Liver (tissue), 9 donors: Measurements from ENCODE around the gene PIR. TPM values are rescaled to one million over a fixed set of nuclear protein-coding genes. Genes with fewer than 3 reads are reported as not detected.

Experiments used
- DNase-seq: peaks from one replicate; pipeline ENCODE4 v3.0.0-alpha.2; 2017; ENCODE audit warnings: low spot score
- H3K27ac ChIP-seq, 2 donors: one replicate each; pipeline ENCODE4 v1.7.0; 2013; ENCODE audit warnings: inconsistent platforms in 2 of 2, low read length in 2 of 2, control low read depth in 1 of 2, low read depth in 1 of 2, mild to moderate bottlenecking in 1 of 2
- H3K27me3 ChIP-seq, 4 donors: one replicate each; pipeline versions ENCODE4 v1.6.1 to v1.7.0; 2013; ENCODE audit warnings: low read length in 3 of 4, inconsistent platforms in 1 of 4, mild to moderate bottlenecking in 1 of 4, moderate library complexity in 1 of 4; ENCODE audit not compliant: control insufficient read depth in 4 of 4, insufficient read depth in 4 of 4
- H3K36me3 ChIP-seq, 4 donors: one replicate each; pipeline versions ENCODE4 v1.6.1 to v1.7.0; 2013; ENCODE audit warnings: low read length in 3 of 4, mild to moderate bottlenecking in 3 of 4, low read depth in 1 of 4, moderate library complexity in 1 of 4; ENCODE audit not compliant: control insufficient read depth in 4 of 4, insufficient read depth in 3 of 4
- H3K4me1 ChIP-seq, 4 donors: one replicate each; pipeline versions ENCODE4 v1.6.1 to v1.7.0; 2013; ENCODE audit warnings: low read length in 3 of 4, mild to moderate bottlenecking in 3 of 4, moderate library complexity in 1 of 4; ENCODE audit not compliant: control insufficient read depth in 4 of 4, insufficient read depth in 4 of 4
- H3K4me3 ChIP-seq, 3 donors: one replicate each; pipeline versions ENCODE4 v1.6.1 to v1.7.0; 2013; ENCODE audit warnings: low read length in 3 of 3, control low read depth in 1 of 3, low read depth in 1 of 3, mild to moderate bottlenecking in 1 of 3
- H3K9ac ChIP-seq, 2 donors: one replicate each; pipeline ENCODE4 v1.7.0; 2013; ENCODE audit warnings: low read length in 2 of 2, mild to moderate bottlenecking in 2 of 2, moderate library complexity in 2 of 2, control low read depth in 1 of 2, low read depth in 1 of 2
- H3K9me3 ChIP-seq, 4 donors: one replicate each; pipeline versions ENCODE4 v1.6.1 to v1.7.0; 2013; ENCODE audit warnings: low read length in 3 of 4; ENCODE audit not compliant: control insufficient read depth in 4 of 4
- ATF3 ChIP-seq: IDR thresholded peaks from 2 replicates; pipeline ENCODE4 v1.6.1; 2016; ENCODE audit warnings: antibody characterized with exemption
- CTCF ChIP-seq: fragments of 150-350 bp; IDR thresholded peaks from 2 replicates; pipeline ENCODE4 v1.5.1; 2017; ENCODE audit warnings: improper control_type of control experiment, low read depth, low read length; ENCODE audit not compliant: missing input control
- EGR1 ChIP-seq, 2 donors: IDR thresholded peaks; 2 replicates each; pipeline ENCODE4 v1.6.1; 2016 to 2018; ENCODE audit warnings: antibody characterized with exemption in 2 of 2, low read depth in 2 of 2
- FOXA1 ChIP-seq: IDR thresholded peaks from 2 replicates; pipeline ENCODE4 v1.6.1; 2016; ENCODE audit warnings: antibody characterized with exemption
- FOXA2 ChIP-seq: IDR thresholded peaks from 2 replicates; pipeline ENCODE4 v1.6.1; 2016; ENCODE audit warnings: antibody characterized with exemption
- GABPA ChIP-seq, 2 donors: IDR thresholded peaks in 1 of 2; conservative IDR thresholded peaks in 1 of 2; 2 replicates each; pipeline ENCODE4 v1.6.1; 2016; ENCODE audit warnings: antibody characterized with exemption in 2 of 2, mild to moderate bottlenecking in 1 of 2, moderate library complexity in 1 of 2
- HNF4A ChIP-seq, 2 donors: conservative IDR thresholded peaks; 2 replicates each; pipeline ENCODE4 v1.6.1; 2016; ENCODE audit warnings: antibody characterized with exemption in 2 of 2, mild to moderate bottlenecking in 2 of 2
- HNF4G ChIP-seq: IDR thresholded peaks from 2 replicates; pipeline ENCODE4 v1.6.1; 2016; ENCODE audit warnings: antibody characterized with exemption
- JUND ChIP-seq, 2 donors: IDR thresholded peaks; 2 replicates each; pipeline ENCODE4 v1.6.1; 2016; ENCODE audit warnings: antibody characterized with exemption in 2 of 2
- MAX ChIP-seq: IDR thresholded peaks from 2 replicates; pipeline ENCODE4 v1.6.1; 2016; ENCODE audit warnings: antibody characterized with exemption
- NR2F2 ChIP-seq: IDR thresholded peaks from 2 replicates; pipeline ENCODE4 v1.6.1; 2016; ENCODE audit warnings: antibody characterized with exemption
- RAD21 ChIP-seq, 2 donors: IDR thresholded peaks; 2 replicates each; pipeline ENCODE4 v1.6.1; 2016; ENCODE audit warnings: antibody characterized with exemption in 2 of 2, mild to moderate bottlenecking in 2 of 2
- REST ChIP-seq: IDR thresholded peaks from 2 replicates; pipeline ENCODE4 v1.6.1; 2016; ENCODE audit warnings: antibody characterized with exemption, mild to moderate bottlenecking
- RXRA ChIP-seq, 2 donors: IDR thresholded peaks; 2 replicates each; pipeline ENCODE4 v1.6.1; 2017 to 2018; ENCODE audit warnings: antibody characterized with exemption in 2 of 2, mild to moderate bottlenecking in 1 of 2
- SP1 ChIP-seq: IDR thresholded peaks from 2 replicates; pipeline ENCODE4 v1.6.1; 2018; ENCODE audit warnings: antibody characterized with exemption, mild to moderate bottlenecking
- TAF1 ChIP-seq: conservative IDR thresholded peaks from 2 replicates; pipeline ENCODE4 v1.6.1; 2016; ENCODE audit warnings: antibody characterized with exemption, mild to moderate bottlenecking
- YY1 ChIP-seq: IDR thresholded peaks from 2 replicates; pipeline ENCODE4 v1.6.1; 2016; ENCODE audit warnings: antibody characterized with exemption, mild to moderate bottlenecking
- ZBTB33 ChIP-seq: IDR thresholded peaks from 2 replicates; pipeline ENCODE4 v1.6.1; 2016; ENCODE audit warnings: antibody characterized with exemption
- WGBS: extraction: QIAGEN DNeasy Blood & Tissue Kit; methylation state at CpG from one replicate; pipeline ENCODE4 v1.1.7; 2013; 5-methylcytosine and 5-hydroxymethylcytosine counted together
- polyA plus RNA-seq, 2 donors: library from polyadenylated mRNA; stranded (reverse) in 1 of 2; unstranded in 1 of 2; fragments of 200-250 nt in 1 of 2; fragments of >200 nt in 1 of 2; fragmentation: Nextera tagmentation in 1 of 2; extraction: Ambion mirVana in 1 of 2; gene quantifications; one replicate each; pipeline versions ENCODE4 v1.2.1 to v1.2.3, GENCODE V29; 2013 to 2015
- total RNA-seq, 2 donors: library from RNA; depleted of rRNA; stranded (reverse); fragments of >200 nt; gene quantifications; one replicate each; pipeline ENCODE4 v1.2.3, GENCODE V29; 2014
- donor health status: healthy.
- donor health status: healthy.
- donor health status: healthy.
- donor health status: healthy.
- donor health status: healthy.

Gene PIR
- total and polyA plus RNA-seq, 4 donors, result 9.0 to 24.7 (median 17.0) TPM

GRCh38 chrX:15475021-15475420 lies 18.1 kb downstream of the PIR start:
- H3K9ac ChIP-seq, result no peak overlapping the region
- no peak overlapping the region for H3K4me3 ChIP-seq
- no peak for TF ChIP-seq SP1
- no peak for TF ChIP-seq ATF3
- no peak for TF ChIP-seq EGR1 (IDR thresholded peaks at IDR 0.05; ENCODE audit: low read depth in 2 of 2)
- TF ChIP-seq HNF4A (conservative IDR thresholded peaks at IDR 0.05), result no peak
- TF ChIP-seq YY1, result no peak
- no peak for TF ChIP-seq MAX
- TF ChIP-seq FOXA2, result no peak
- no peak for TF ChIP-seq ZBTB33
- TF ChIP-seq NR2F2, result no peak
- no peak for TF ChIP-seq RAD21 (IDR thresholded peaks at IDR 0.05)
- TF ChIP-seq REST, result no peak
- no peak for TF ChIP-seq GABPA (IDR thresholded peaks at IDR 0.05 in 1 of 2, conservative IDR thresholded peaks at IDR 0.05 in 1 of 2)
- no peak for TF ChIP-seq RXRA (IDR thresholded peaks at IDR 0.05)
- TF ChIP-seq FOXA1, result no peak
- no peak for TF ChIP-seq CTCF
- no peak for TF ChIP-seq JUND (IDR thresholded peaks at IDR 0.05)
- no peak for TF ChIP-seq TAF1
- TF ChIP-seq HNF4G, result no peak
- no peak overlapping the region for H3K27ac ChIP-seq
- peaks cover 0 to 3% (median 0%) of the 10 kb centered on the region in 4 donors for H3K4me1 ChIP-seq
- H3K9me3 ChIP-seq, result no peaks in the 10 kb centered on the region
- DNase-seq, result no peak
- WGBS, result 85% methylated on average over 5 of the region's 5 CpGs
- H3K36me3 ChIP-seq, result peaks cover 0 to 3% (median under 1%) of the 10 kb centered on the region in 4 donors
- no peaks in the 10 kb centered on the region for H3K27me3 ChIP-seq
